H1 (cell line): ENCODE data around the gene INPP5B. TPM values are rescaled to one million over a fixed set of nuclear protein-coding genes. Genes with fewer than 3 reads are reported as not detected.

Experiments
- CTCF ChIA-PET: fragments of 300-600 bp; sonication (Branson Sonifier 250); formaldehyde crosslinking; loops from one replicate; lab custom pipeline; 2021; ENCODE audit not compliant: partially characterized antibody; lab: Charles Lee
- POLR2A ChIA-PET: fragments of 300-600 bp; sonication (Branson Sonifier 250); formaldehyde crosslinking; loops from one replicate; lab custom pipeline; 2021; ENCODE audit warnings: inconsistent platforms; ENCODE audit not compliant: partially characterized antibody; lab: Charles Lee
- DNase-seq, 2 experiments: peaks; one replicate each; pipeline versions ENCODE4 v3.0.0 to v3.0.0-alpha.2; 2010 to 2022; ENCODE audit warnings: low spot score in 2 of 2, low read depth in 1 of 2, mixed read lengths in 1 of 2
- FAIRE-seq: peaks from 2 replicates; lab custom pipeline; 2011; peaks lifted over from hg19 to GRCh38; lab: Jason Lieb, UNC
- H2AFZ ChIP-seq: 2 replicates; pipeline ENCODE4 v1.8.1; 2012; ENCODE audit warnings: low read length, inconsistent platforms
- H2AK5ac ChIP-seq: 2 replicates; pipeline ENCODE4 v1.6.1; 2013; ENCODE audit warnings: low read depth, low read length
- H2BK120ac ChIP-seq: replicated peaks from 2 replicates; pipeline ENCODE3; 2013; ENCODE audit warnings: low read depth, low read length, inconsistent platforms
- H2BK12ac ChIP-seq: 2 replicates; pipeline ENCODE4 v1.6.1; 2013; ENCODE audit warnings: low read depth, low read length
- H2BK15ac ChIP-seq: 2 replicates; pipeline ENCODE4 v1.6.1; 2013; ENCODE audit warnings: low read length
- H2BK20ac ChIP-seq: 2 replicates; pipeline ENCODE4 v1.6.1; 2013; ENCODE audit warnings: low read length
- H2BK5ac ChIP-seq: 2 replicates; pipeline ENCODE4 v1.6.1; 2013; ENCODE audit warnings: low read depth, low read length
- H3K14ac ChIP-seq: 2 replicates; pipeline ENCODE4 v1.6.1; 2013; ENCODE audit warnings: inconsistent platforms; ENCODE audit not compliant: insufficient read length
- H3K18ac ChIP-seq: 2 replicates; pipeline ENCODE4 v1.6.1; 2013; ENCODE audit warnings: low read length; ENCODE audit errors: extremely low read depth
- H3K23ac ChIP-seq: 2 replicates; pipeline ENCODE4 v1.6.1; 2013; ENCODE audit warnings: inconsistent platforms; ENCODE audit not compliant: insufficient read length
- H3K23me2 ChIP-seq: 2 replicates; pipeline ENCODE4 v1.6.1; 2013; ENCODE audit warnings: low read depth, low read length
- H3K27ac ChIP-seq: 2 replicates; pipeline ENCODE4 v1.6.1; 2011; ENCODE audit warnings: low read depth, low read length, inconsistent platforms
- H3K27me3 ChIP-seq, 4 experiments: replicated peaks in 1 of 4; 1 replicate in 1 of 4; 2 replicates in 3 of 4; pipeline versions ENCODE4 v1.6.1 to v1.8.1; 2011 to 2013; ENCODE audit warnings: low read length in 3 of 4, mild to moderate bottlenecking in 3 of 4, inconsistent platforms in 2 of 4, mixed read lengths in 2 of 4, moderate library complexity in 1 of 4; ENCODE audit not compliant: control insufficient read depth in 3 of 4, insufficient read depth in 3 of 4; ENCODE audit errors: extremely low read depth in 1 of 4
- H3K36me3 ChIP-seq, 4 experiments: 2 replicates each; pipeline versions ENCODE4 v1.6.1 to v1.8.1; 2011 to 2013; ENCODE audit warnings: mild to moderate bottlenecking in 4 of 4, low read length in 3 of 4, moderate library complexity in 2 of 4, control low read depth in 1 of 4, inconsistent platforms in 1 of 4; ENCODE audit not compliant: insufficient read depth in 4 of 4, control insufficient read depth in 2 of 4
- H3K4ac ChIP-seq: replicated peaks from 2 replicates; pipeline ENCODE3; 2013; ENCODE audit warnings: low read length, low read depth, mixed read lengths, inconsistent platforms; ENCODE audit not compliant: insufficient read length
- H3K4me1 ChIP-seq, 4 experiments: replicated peaks in 1 of 4; 1 replicate in 1 of 4; 2 replicates in 3 of 4; pipeline versions ENCODE4 v1.6.1 to v1.8.1; 2011 to 2013; ENCODE audit warnings: low read length in 3 of 4, inconsistent platforms in 2 of 4, mixed read lengths in 1 of 4; ENCODE audit not compliant: insufficient read depth in 4 of 4, control insufficient read depth in 3 of 4
- H3K4me2 ChIP-seq, 2 experiments: 2 replicates each; pipeline versions ENCODE4 v1.6.1 to v1.8.1; 2011 to 2013; ENCODE audit warnings: low read depth in 2 of 2, low read length in 2 of 2, control low read depth in 1 of 2, inconsistent platforms in 1 of 2, mild to moderate bottlenecking in 1 of 2; ENCODE audit not compliant: insufficient read depth in 1 of 2
- H3K4me3 ChIP-seq, 4 experiments: fragments of 200-600, 300-600 bp in 1 of 4; sonication (generic), shearing (Covaris generic), sonication (Bioruptor Twin) in 1 of 4; 2 replicates each; pipeline versions ENCODE4 v1.5.1 to v1.8.1; 2011 to 2016; ENCODE audit warnings: low read length in 4 of 4, low read depth in 3 of 4, control low read depth in 2 of 4, inconsistent platforms in 2 of 4, mild to moderate bottlenecking in 2 of 4, mixed read lengths in 1 of 4, moderate library complexity in 1 of 4; ENCODE audit not compliant: insufficient read depth in 2 of 4; ENCODE audit errors: extremely low read depth in 1 of 4
- H3K56ac ChIP-seq: replicated peaks from 2 replicates; pipeline ENCODE3; 2013; ENCODE audit warnings: low read depth, mild to moderate bottlenecking, mixed read lengths, low read length, inconsistent platforms; ENCODE audit not compliant: insufficient read length
- H3K79me1 ChIP-seq: 2 replicates; pipeline ENCODE4 v1.6.1; 2013; ENCODE audit warnings: low read depth, low read length, control low read depth
- H3K79me2 ChIP-seq, 2 experiments: 2 replicates each; pipeline versions ENCODE4 v1.6.1 to v1.8.1; 2012 to 2013; ENCODE audit warnings: low read length in 2 of 2, mild to moderate bottlenecking in 2 of 2, inconsistent platforms in 1 of 2; ENCODE audit not compliant: insufficient read depth in 2 of 2, control insufficient read depth in 1 of 2
- H3K9ac ChIP-seq, 4 experiments: replicated peaks in 1 of 4; 1 replicate in 1 of 4; 2 replicates in 3 of 4; pipeline versions ENCODE4 v1.6.1 to v1.8.1; 2011 to 2013; ENCODE audit warnings: low read depth in 3 of 4, low read length in 3 of 4, control low read depth in 2 of 4, mild to moderate bottlenecking in 2 of 4, moderate library complexity in 2 of 4, inconsistent platforms in 1 of 4; ENCODE audit errors: extremely low read depth in 1 of 4
- H3K9me3 ChIP-seq, 2 experiments: 2 replicates each; pipeline versions ENCODE4 v1.6.1 to v1.8.1; 2012 to 2013; ENCODE audit warnings: mild to moderate bottlenecking in 2 of 2, moderate library complexity in 2 of 2, control low read depth in 1 of 2, inconsistent platforms in 1 of 2, low read depth in 1 of 2, low read length in 1 of 2, mixed read lengths in 1 of 2; ENCODE audit not compliant: insufficient read depth in 2 of 2
- H4K20me1 ChIP-seq, 2 experiments: replicated peaks in 1 of 2; 2 replicates each; pipeline versions ENCODE3 to v1.8.1; 2011 to 2013; ENCODE audit warnings: inconsistent platforms in 2 of 2, low read length in 2 of 2, mild to moderate bottlenecking in 1 of 2; ENCODE audit not compliant: insufficient read depth in 2 of 2, control insufficient read depth in 1 of 2
- H4K5ac ChIP-seq: 2 replicates; pipeline ENCODE4 v1.6.1; 2013; ENCODE audit warnings: low read length, low read depth, mixed read lengths, inconsistent platforms; ENCODE audit not compliant: insufficient read length
- H4K8ac ChIP-seq: 2 replicates; pipeline ENCODE4 v1.8.0; 2013; ENCODE audit warnings: mild to moderate bottlenecking, moderate library complexity, low read length, inconsistent platforms; ENCODE audit not compliant: insufficient read depth; ENCODE audit errors: extremely low read depth
- H4K91ac ChIP-seq: replicated peaks from 2 replicates; pipeline ENCODE3; 2013; ENCODE audit warnings: low read length, mixed read lengths, inconsistent platforms; ENCODE audit not compliant: insufficient read length
- FOSL1 ChIP-seq: IDR thresholded peaks from 2 replicates; pipeline ENCODE4 v1.6.1; 2011; ENCODE audit warnings: mild to moderate bottlenecking, low read depth, low read length, moderate library complexity; ENCODE audit not compliant: insufficient read depth
- WGBS, 2 experiments: shearing (Covaris generic) in 1 of 2; methylation state at CpG; one replicate each; pipeline versions ENCODE4 v1.1.6 to v1.1.7; 2013 to 2015; ENCODE audit warnings: low lambda C conversion rate in 2 of 2, mixed read lengths in 2 of 2, inconsistent platforms in 1 of 2, low coverage in 1 of 2, missing lambda C conversion rate in 1 of 2; ENCODE audit not compliant: insufficient replicate concordance in 2 of 2, insufficient coverage in 1 of 2, insufficient read length in 1 of 2; ENCODE audit errors: extremely low coverage in 1 of 2, missing lambda C conversion rate in 1 of 2; 5-methylcytosine and 5-hydroxymethylcytosine counted together
- polyA plus RNA-seq, 7 experiments: library from polyadenylated mRNA; depleted of rRNA in 3 of 7; stranded (reverse) in 5 of 7; unstranded in 2 of 7; fragments of >200 nt in 5 of 7; fragments of 200-250 nt in 2 of 7; gene quantifications; 1 replicate in 5 of 7; 2 replicates in 1 of 7; 4 replicates in 1 of 7; pipeline versions ENCODE4 v1.2.1 to v1.2.3, GENCODE V29; 2011 to 2013; ENCODE audit warnings: missing spikeins in 2 of 7, mixed read lengths in 2 of 7
- total RNA-seq: library from RNA; stranded (reverse); fragmentation: NEBNext Ultra II Directional; extraction: Animal tissue kit (Norgen Biotek cat#: 25700); gene quantifications from 2 replicates; pipeline ENCODE4 v1.2.1, GENCODE V29; 2021

Gene INPP5B
- total and polyA plus RNA-seq, 2 of the 8 experiments (the other 6 are each of a cell fraction or from before 2014, with no cell fraction given) = 14.0 to 23.7 TPM

DNA sequence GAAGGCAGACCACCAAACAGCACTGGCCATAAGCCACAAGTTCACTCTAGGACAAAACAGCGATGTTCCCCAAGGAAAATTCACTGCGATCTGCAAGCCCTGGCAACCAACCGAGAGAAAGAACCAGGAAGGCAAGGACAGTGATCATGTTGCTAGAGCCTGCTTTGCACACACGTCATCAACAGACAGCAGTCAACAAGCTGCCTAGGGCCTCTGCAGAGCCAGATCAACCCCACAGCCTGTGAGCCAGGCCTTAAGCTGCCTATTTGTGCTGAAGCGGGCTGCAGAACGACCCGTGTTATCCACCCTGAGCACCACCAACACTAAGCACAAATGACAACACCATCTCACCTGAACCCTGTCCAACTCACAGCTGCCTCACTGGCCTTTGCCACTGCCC lies 132.6 kb downstream of the INPP5B start:
- no peak overlapping the region for H3K4me3 ChIP-seq
- peaks cover under 1 to 1% (median 1%) of the 10 kb centered on the region in 4 experiments; a peak in 5 of 7 replicates for H3K4me1 ChIP-seq
- no peaks in the 10 kb centered on the region; a peak in 1 of 4 replicates for H3K79me2 ChIP-seq
- no peak overlapping the region for H3K23ac ChIP-seq
- H3K36me3 ChIP-seq = peaks cover 5 to 16% (median 9%) of the 10 kb centered on the region in 4 experiments; a peak in 6 of 8 replicates
- no peak overlapping the region for H3K27ac ChIP-seq
- no peak overlapping the region for H2AFZ ChIP-seq
- H3K4ac ChIP-seq = no peak overlapping the region
- CTCF ChIA-PET = no interaction called here
- H3K79me1 ChIP-seq = no peaks in the 10 kb centered on the region; the same call in 1 of the 2 replicates
- H4K8ac ChIP-seq = no peak overlapping the region
- H3K27me3 ChIP-seq = no peaks in the 10 kb centered on the region
- no peak overlapping the region for H3K56ac ChIP-seq
- no peak overlapping the region for H4K5ac ChIP-seq
- no peak overlapping the region for H3K18ac ChIP-seq
- no peak overlapping the region for H3K4me2 ChIP-seq
- WGBS, 2 experiments = 95% methylated on average over 7 of the region's 7 CpGs; no CpG with 5 or more reads in 1 of the 2 experiments
- no peak overlapping the region for H2BK12ac ChIP-seq
- peaks cover 0 to 13% of the 10 kb centered on the region in 2 experiments for H4K20me1 ChIP-seq
- H2BK5ac ChIP-seq = 0 out of 2 replicates have a peak overlapping the region, but pooled peaks have one; percentile 18
- POLR2A ChIA-PET = no interaction called here
- DNase-seq = no peak
- no peak for FAIRE-seq
- H3K9me3 ChIP-seq = no peaks in the 10 kb centered on the region
- H2BK120ac ChIP-seq = no peak overlapping the region
- no peak overlapping the region for H2AK5ac ChIP-seq
- no peak overlapping the region for H4K91ac ChIP-seq
- no peak overlapping the region for H3K9ac ChIP-seq
- no peak overlapping the region for H2BK15ac ChIP-seq
- H3K14ac ChIP-seq = no peak overlapping the region
- H2BK20ac ChIP-seq = no peak overlapping the region
- no peaks in the 10 kb centered on the region for H3K23me2 ChIP-seq
- TF ChIP-seq FOSL1 = no peak
- TF ChIP-seq, all 59 proteins: peak for 0
